Loucy (cell line): ENCODE results near the gene SOWAHD.

Experiments used
- CTCF ChIP-seq: fragments of 200-600 bp; sonication (generic); conservative IDR thresholded peaks from 2 replicates; pipeline ENCODE4 v1.5.1; 2014; ENCODE audit warnings: mild to moderate bottlenecking, antibody characterized with exemption, low read length
- EZH2phosphoT487 ChIP-seq: fragments of 200-600 bp; IDR thresholded peaks from 2 replicates; pipeline ENCODE4 v1.6.1; 2018; ENCODE audit warnings: antibody characterized with exemption, mild to moderate bottlenecking, moderate library complexity, borderline replicate concordance

- no peak for TF ChIP-seq CTCF
- no peak for TF ChIP-seq EZH2phosphoT487
Measured at GRCh38 chrX:119763836-119764387, 5.5 kb downstream of the SOWAHD start.
